SU-DHL-6 (cell line): ENCODE results near the gene DMD.

Experiments used
- H2AFZ ChIP-seq: fragments of 200-600 bp; sonication (generic); 2 replicates; pipeline ENCODE4 v1.6.1; 2014; ENCODE audit warnings: low read depth, mild to moderate bottlenecking, moderate library complexity, mixed read lengths, antibody characterized with exemption, low read length; ENCODE audit not compliant: severe bottlenecking
- H3F3A ChIP-seq: fragments of 200-600 bp; shearing (Covaris generic); 2 replicates; pipeline ENCODE4 v1.6.0; 2016; ENCODE audit warnings: antibody characterized with exemption, mild to moderate bottlenecking; ENCODE audit not compliant: insufficient read depth
- H3K27ac ChIP-seq: fragments of 200-600 bp; sonication (generic); 2 replicates; pipeline ENCODE4 v1.5.1; 2016; ENCODE audit warnings: low read depth, mild to moderate bottlenecking, low read length, moderate library complexity, mixed read lengths
- H3K27me3 ChIP-seq: fragments of 200-600 bp; sonication (generic), shearing (Covaris generic); 2 replicates; pipeline ENCODE4 v1.6.0; 2014; ENCODE audit warnings: mild to moderate bottlenecking, low read length
- H3K36me3 ChIP-seq: fragments of 200-600 bp; sonication (generic); 2 replicates; pipeline ENCODE4 v1.6.1; 2014; ENCODE audit warnings: mild to moderate bottlenecking, low read length, mixed read lengths
- H3K4me2 ChIP-seq: fragments of 300-600, 200-600 bp; shearing (Covaris generic), sonication (generic); 2 replicates; pipeline ENCODE4 v1.6.0; 2014; ENCODE audit warnings: low read length, low read depth, mild to moderate bottlenecking; ENCODE audit not compliant: poor library complexity, severe bottlenecking
- H3K4me3 ChIP-seq: fragments of 200-600 bp; sonication (generic); 2 replicates; pipeline ENCODE4 v1.5.1; 2014; ENCODE audit warnings: antibody characterized with exemption, low read length, mild to moderate bottlenecking, mixed read lengths; ENCODE audit not compliant: insufficient read depth, poor library complexity, severe bottlenecking
- H3K79me2 ChIP-seq: fragments of 200-600 bp; sonication (generic); 2 replicates; pipeline ENCODE4 v1.6.1; 2014; ENCODE audit warnings: mild to moderate bottlenecking, low read length, moderate library complexity; ENCODE audit not compliant: insufficient read depth
- H3K9ac ChIP-seq: fragments of 200-600 bp; sonication (generic); 2 replicates; pipeline ENCODE4 v1.7.0; 2014; ENCODE audit warnings: mild to moderate bottlenecking, low read length
- H3K9me2 ChIP-seq: fragments of 200-600 bp; sonication (generic); replicated peaks from 2 replicates; pipeline ENCODE4 v1.6.1; 2014; ENCODE audit warnings: low read length; ENCODE audit not compliant: insufficient read depth
- H3K9me3 ChIP-seq: fragments of 200-600 bp; sonication (generic); 2 replicates; pipeline ENCODE4 v1.6.1; 2014; ENCODE audit warnings: low read length, mixed read lengths; ENCODE audit not compliant: insufficient read depth
- H4K20me1 ChIP-seq: fragments of 200-600 bp; sonication (generic); 2 replicates; pipeline ENCODE4 v1.6.1; 2014; ENCODE audit warnings: low read depth, mild to moderate bottlenecking, antibody characterized with exemption, low read length, moderate library complexity, mixed read lengths
- CTCF ChIP-seq: fragments of 200-600 bp; sonication (generic); IDR thresholded peaks from one replicate; pipeline ENCODE4 v1.5.1; 2017; ENCODE audit warnings: antibody characterized with exemption, mild to moderate bottlenecking, low read length, moderate library complexity; ENCODE audit not compliant: insufficient read depth, poor library complexity, severe bottlenecking
- EZH2phosphoT487 ChIP-seq: fragments of 200-600 bp; sonication (generic), shearing (Covaris generic); conservative IDR thresholded peaks from 2 replicates; pipeline ENCODE4 v1.6.1; 2018; ENCODE audit warnings: mild to moderate bottlenecking, antibody characterized with exemption, low read length, moderate library complexity, mixed read lengths

The DMD gene

GRCh38 chrX:31093639-31093975 lies 2117.7 kb downstream of the DMD start:
- H4K20me1 ChIP-seq = no peaks in the 10 kb centered on the region
- no peak overlapping the region for H3K27ac ChIP-seq
- H3K27me3 ChIP-seq = no peaks in the 10 kb centered on the region
- H3K9me3 ChIP-seq = no peaks in the 10 kb centered on the region
- H3K4me3 ChIP-seq = no peak overlapping the region
- TF ChIP-seq EZH2phosphoT487 (no peak), CTCF (no peak)
- no peak overlapping the region for H3K9ac ChIP-seq
- no peaks in the 10 kb centered on the region for H3F3A ChIP-seq
- H2AFZ ChIP-seq = no peak overlapping the region
- H3K79me2 ChIP-seq = no peaks in the 10 kb centered on the region
- H3K36me3 ChIP-seq = no peaks in the 10 kb centered on the region
- H3K4me2 ChIP-seq = no peak overlapping the region
- no peaks in the 10 kb centered on the region for H3K9me2 ChIP-seq

DNA sequence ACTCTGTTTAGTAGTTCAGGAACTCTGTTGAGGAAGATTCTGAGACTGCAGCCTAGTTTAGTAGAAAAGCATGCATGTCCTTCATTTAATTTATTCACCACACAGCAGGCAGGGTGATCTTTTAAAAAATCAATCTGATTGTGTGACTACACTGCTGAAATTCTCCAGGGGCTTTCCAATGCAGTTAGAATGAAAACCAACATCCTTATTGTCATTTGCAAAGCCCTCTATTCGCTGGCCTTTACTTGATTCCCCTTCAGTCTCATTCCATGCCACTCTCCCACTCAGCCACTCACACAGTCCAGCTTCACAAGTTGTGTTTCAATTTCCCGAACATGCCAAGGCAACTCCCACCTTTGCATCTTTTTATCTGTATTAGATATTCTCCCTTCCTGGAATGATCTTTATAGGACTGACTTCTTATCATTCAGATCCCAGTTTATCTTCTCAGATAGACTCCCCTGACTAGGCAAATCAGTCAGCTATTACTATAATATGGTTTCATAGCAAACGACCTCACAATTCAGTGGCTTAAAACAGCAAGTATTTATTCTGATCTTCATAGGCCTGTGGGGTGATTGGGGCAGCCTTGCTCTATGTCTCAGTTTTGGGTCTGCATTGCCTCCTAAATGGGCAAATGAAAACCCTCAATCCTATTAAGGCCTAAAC lies 2118.2 kb downstream of the DMD start:
- H3K36me3 ChIP-seq = no peaks in the 10 kb centered on the region
- TF ChIP-seq EZH2phosphoT487 (no peak), CTCF (no peak)
- no peak overlapping the region for H3K9ac ChIP-seq
- no peak overlapping the region for H3K27ac ChIP-seq
- H3F3A ChIP-seq = no peaks in the 10 kb centered on the region
- H2AFZ ChIP-seq = no peak overlapping the region
- H3K27me3 ChIP-seq = no peaks in the 10 kb centered on the region
- no peak overlapping the region for H3K4me2 ChIP-seq
- H3K9me2 ChIP-seq = no peaks in the 10 kb centered on the region
- H3K9me3 ChIP-seq = no peaks in the 10 kb centered on the region
- H3K79me2 ChIP-seq = no peaks in the 10 kb centered on the region
- no peaks in the 10 kb centered on the region for H4K20me1 ChIP-seq
- no peak overlapping the region for H3K4me3 ChIP-seq

DNA sequence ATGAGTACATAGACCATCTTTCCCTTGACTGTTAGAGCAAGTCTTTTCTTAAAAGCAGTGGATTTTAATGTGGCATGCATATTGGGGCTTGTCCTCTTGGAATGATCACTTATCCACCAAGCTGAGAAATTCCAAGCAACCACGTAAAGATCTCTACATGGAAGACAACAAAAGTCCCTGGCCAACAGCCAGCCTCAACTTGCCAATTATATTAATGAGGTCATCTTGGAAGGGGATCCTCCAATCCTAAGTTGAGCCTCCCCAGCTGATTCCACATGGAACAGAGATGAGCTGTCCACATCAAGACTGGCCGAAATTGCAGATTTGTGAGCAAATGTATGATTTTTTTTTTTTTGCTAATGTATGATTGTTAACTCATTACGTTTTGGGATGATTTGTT lies 2118.9 kb downstream of the DMD start:
- Histone ChIP-seq H3K36me3 (no peaks in the 10 kb centered on the region), H3K4me2 (no peak overlapping the region), H3K9me3 (no peaks in the 10 kb centered on the region)

More for the DNA sequence above, 2118.9 kb downstream of the DMD start:
- no peak overlapping the region for H3K27ac ChIP-seq
- no peaks in the 10 kb centered on the region for H3K79me2 ChIP-seq
- no peaks in the 10 kb centered on the region for H3K27me3 ChIP-seq
- TF ChIP-seq CTCF (no peak), EZH2phosphoT487 (no peak)
- H2AFZ ChIP-seq = no peak overlapping the region
- no peaks in the 10 kb centered on the region for H4K20me1 ChIP-seq
- no peaks in the 10 kb centered on the region for H3K9me2 ChIP-seq
- no peaks in the 10 kb centered on the region for H3F3A ChIP-seq
- no peak overlapping the region for H3K4me3 ChIP-seq
- H3K9ac ChIP-seq = no peak overlapping the region
